Breast epithelium (tissue), 3 donors: Measurements from ENCODE around the gene SF1.

Experiments
- CTCF ChIP-seq, 3 donors: fragments of 450-650 bp; IDR thresholded peaks; one replicate each; pipeline ENCODE4 v1.5.1; 2016 to 2017; ENCODE audit warnings: antibody characterized with exemption in 3 of 3, mild to moderate bottlenecking in 3 of 3, moderate library complexity in 3 of 3
- POLR2A ChIP-seq: fragments of 450-650 bp; IDR thresholded peaks from one replicate; pipeline ENCODE4 v1.6.1; 2016; ENCODE audit warnings: antibody characterized with exemption, mild to moderate bottlenecking, moderate library complexity
- POLR2AphosphoS5 ChIP-seq, 3 donors: sonication (generic); formaldehyde crosslinking; IDR thresholded peaks; one replicate each; pipeline ENCODE4 v1.6.1; 2017; ENCODE audit warnings: antibody characterized with exemption in 3 of 3

DNA sequence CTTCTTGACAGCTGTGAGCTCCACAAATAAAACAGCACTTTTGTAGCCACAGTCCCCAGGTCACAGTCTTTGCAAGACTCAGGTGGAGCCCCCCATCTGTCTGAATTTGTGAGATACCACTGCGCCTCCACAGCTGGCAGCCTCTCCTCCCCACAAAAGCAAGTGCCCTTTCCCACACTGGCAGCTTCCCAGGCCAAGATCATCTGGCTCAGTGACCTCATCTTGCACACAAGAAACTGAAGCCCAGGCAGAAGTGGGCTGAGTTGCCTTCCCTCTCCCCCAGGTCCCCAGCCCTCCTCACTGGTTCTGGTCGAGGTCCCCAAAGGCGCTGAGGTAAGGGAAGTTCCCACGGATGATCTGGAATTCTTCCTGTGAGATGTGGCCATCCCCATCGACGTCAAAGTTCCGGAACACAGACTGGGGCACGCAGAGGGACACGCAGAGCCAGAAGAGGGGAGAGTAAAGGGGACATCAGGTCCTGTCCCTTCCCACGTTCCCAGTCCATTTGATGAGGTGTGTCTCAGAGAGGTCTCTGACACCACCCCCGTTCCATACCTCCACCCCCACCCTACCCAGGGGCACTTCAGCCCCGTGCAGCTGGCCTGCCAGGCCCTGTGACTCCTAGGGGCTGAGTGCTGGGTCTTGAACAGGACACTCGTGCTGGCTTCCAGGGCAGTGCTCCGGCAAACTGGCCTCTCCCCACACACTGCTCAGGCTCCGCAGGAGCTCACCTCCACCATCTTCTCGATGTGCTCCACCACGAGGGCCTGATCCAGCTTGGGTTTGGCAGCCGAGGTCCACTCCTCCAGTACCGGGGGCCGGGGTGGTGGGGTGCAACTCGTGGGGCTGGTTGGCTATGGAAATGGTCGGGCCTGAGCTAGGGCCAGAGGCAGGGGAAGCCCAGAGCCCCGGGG is 43.3 kb downstream of the SF1 start:
- TF ChIP-seq CTCF (IDR thresholded peaks at IDR 0.05) (no peak), POLR2A (no peak), POLR2AphosphoS5 (IDR thresholded peaks at IDR 0.05) (no peak)
